Activated naive CD4-positive, alpha-beta T cell treated with anti-CD3 and anti-CD28 coated beads for 36 hours (primary cell): ENCODE results near the gene DOCK1. TPM values are rescaled to one million over a fixed set of nuclear protein-coding genes. Genes with fewer than 3 reads are reported as not detected.

Experiments
- CTCF ChIA-PET: fragments of 350-600 bp; sonication (Branson Sonifier 250); formaldehyde crosslinking; loops from one replicate; lab custom pipeline; 2021; ENCODE audit warnings: antibody characterized with exemption; lab: Charles Lee
- DNase-seq: peaks from one replicate; pipeline ENCODE4 v3.0.0-alpha.2; 2020
- H3K27ac Mint-ChIP-seq: one replicate; pipeline ENCODE4 v1.8.0; 2021; ENCODE audit warnings: mild to moderate bottlenecking, mixed read lengths
- H3K27me3 Mint-ChIP-seq: one replicate; pipeline ENCODE4 v1.8.0; 2021; ENCODE audit warnings: low read depth, mixed read lengths
- H3K36me3 Mint-ChIP-seq: one replicate; pipeline ENCODE4 v1.8.0; 2021; ENCODE audit warnings: low read depth, mixed read lengths
- H3K4me1 Mint-ChIP-seq: one replicate; pipeline ENCODE4 v1.8.0; 2021; ENCODE audit warnings: low read depth, mixed read lengths
- H3K4me3 Mint-ChIP-seq: one replicate; pipeline ENCODE4 v1.8.0; 2021; ENCODE audit warnings: mild to moderate bottlenecking, moderate library complexity, mixed read lengths
- H3K9me3 Mint-ChIP-seq: one replicate; pipeline ENCODE4 v1.8.0; 2021; ENCODE audit warnings: mixed read lengths
- intact Hi-C: fragments of 100-400 bp; cut with micrococcal nuclease; formaldehyde crosslinking; loops from one replicate; pipeline ENCODE4 v1.15.1; 2023
- total RNA-seq, 2 experiments: library from RNA; stranded (reverse); gene quantifications; one replicate each; pipeline ENCODE4 v1.2.3, GENCODE V29; 2021

DOCK1 gene
- total RNA-seq, 2 experiments from 2014 or later, result 0.49 to 0.72 TPM

GRCh38 chr10:126948355-126949160 lies 43.3 kb downstream of the DOCK1 start:
- Mint-ChIP-seq H3K4me3 (no peak overlapping the region), H3K4me1 (no peaks in the 10 kb centered on the region), H3K9me3 (no peaks in the 10 kb centered on the region), H3K27me3 (no peaks in the 10 kb centered on the region), H3K27ac (no peak overlapping the region), H3K36me3 (no peaks in the 10 kb centered on the region)
- CTCF ChIA-PET, result no interaction called here
- intact Hi-C loops, result no loop called here
- no peak for DNase-seq

DNA sequence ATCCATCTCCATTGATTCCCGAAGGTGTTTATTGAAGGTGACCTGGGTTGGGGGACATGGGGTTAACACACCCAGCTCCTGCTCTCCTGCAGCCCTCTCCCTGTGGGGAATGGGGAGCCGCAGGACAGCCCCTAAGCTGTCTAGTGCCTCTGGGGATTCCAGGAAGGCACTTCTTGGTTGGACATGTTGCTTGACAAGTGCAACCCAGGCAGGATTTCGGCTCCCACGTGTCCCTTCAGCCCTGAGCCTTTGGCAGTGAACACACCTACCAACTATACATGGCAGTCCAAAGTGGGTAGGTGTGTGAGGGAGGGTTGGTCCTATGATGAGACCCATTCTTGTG lies 43.9 kb downstream of the DOCK1 start:
- Mint-ChIP-seq H3K27me3 (no peaks in the 10 kb centered on the region), H3K36me3 (no peaks in the 10 kb centered on the region), H3K4me1 (no peaks in the 10 kb centered on the region), H3K27ac (no peak overlapping the region), H3K4me3 (no peak overlapping the region), H3K9me3 (no peaks in the 10 kb centered on the region)
- CTCF ChIA-PET, result no interaction called here
- intact Hi-C loops, result no loop called here
- DNase-seq, result no peak

DNA sequence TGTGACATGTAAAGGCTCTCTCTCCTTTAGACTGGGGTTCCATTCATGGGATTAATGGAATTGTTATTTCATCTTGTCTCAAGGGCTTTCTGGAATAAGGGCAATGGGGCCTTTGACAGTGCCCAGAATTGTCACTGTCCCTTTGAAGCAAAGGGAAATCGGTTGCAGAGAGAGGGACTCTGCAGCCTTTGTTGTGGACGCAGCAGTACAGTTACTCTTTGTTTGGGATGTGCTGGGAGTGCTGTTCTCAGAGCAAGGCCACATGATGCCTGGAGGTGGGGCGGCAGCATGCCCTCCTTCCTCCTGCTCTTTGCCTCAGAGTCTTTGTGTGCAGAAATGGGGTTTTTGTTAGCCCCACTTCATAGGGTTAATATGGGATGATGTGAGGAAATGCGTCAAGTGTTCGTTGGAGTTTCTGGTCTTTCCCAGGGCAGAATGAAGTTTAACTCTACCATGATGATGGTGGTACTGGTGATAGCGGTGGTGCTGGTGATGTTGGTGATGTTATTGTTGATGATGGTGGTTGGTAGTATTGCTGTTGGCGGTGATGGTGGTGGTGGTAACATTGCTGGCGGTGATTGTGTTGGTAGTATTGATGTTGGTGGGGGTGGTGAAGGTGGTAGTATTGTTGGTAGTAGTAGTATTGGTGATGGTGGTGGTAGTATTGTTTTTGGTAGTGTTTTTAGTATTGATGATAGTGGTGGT lies 45.3 kb downstream of the DOCK1 start:
- CTCF ChIA-PET, result no interaction called here
- no peaks in the 10 kb centered on the region for H3K9me3 Mint-ChIP-seq

DNA sequence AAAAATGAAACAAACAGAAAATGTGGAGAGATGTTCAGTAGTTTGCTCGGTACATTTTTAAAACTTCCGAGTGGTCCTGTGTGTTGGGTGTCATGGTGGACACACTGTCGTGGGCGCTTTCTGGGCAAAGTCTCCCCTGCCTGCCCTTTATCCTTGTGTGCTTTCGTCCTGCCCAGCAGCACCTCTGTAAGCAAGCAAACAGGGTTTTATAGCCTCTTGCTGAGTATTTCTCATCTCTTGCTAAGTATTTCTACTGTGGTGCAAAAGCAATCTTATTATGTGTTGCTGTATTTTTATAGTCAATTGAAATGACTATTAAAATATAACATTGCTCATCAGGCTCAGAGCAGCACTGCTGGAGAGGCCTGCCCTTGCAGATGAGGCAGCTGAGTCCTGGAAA lies 48.7 kb downstream of the DOCK1 start:
- intact Hi-C loops, result no loop called here

More for the DNA sequence above, 45.3 kb downstream of the DOCK1 start:
- Mint-ChIP-seq H3K4me3 (no peak overlapping the region), H3K4me1 (no peaks in the 10 kb centered on the region), H3K27me3 (no peaks in the 10 kb centered on the region), H3K27ac (no peak overlapping the region), H3K36me3 (no peaks in the 10 kb centered on the region)
- DNase-seq, result no peak
- intact Hi-C loops, result no loop called here

DNA sequence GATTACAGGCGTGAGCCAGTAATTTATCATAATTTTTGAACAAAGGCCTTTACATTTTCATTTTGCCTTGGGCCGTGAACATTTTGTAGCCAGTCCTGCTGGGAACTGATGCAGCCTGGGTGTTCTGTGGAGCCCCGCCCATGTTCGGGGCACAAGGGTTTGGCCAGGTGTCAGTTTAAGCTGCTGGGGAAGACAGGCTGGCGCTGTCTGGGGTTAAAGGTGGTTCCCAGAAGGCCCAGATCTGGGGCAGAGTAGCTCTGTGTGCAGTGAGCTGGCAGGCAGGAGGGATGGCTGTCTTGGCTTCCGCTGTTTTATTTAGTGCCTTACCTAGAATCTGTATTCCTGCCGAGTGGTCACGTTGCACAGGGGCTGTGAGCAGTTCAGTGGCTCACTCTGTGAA lies 50.2 kb downstream of the DOCK1 start:
- Mint-ChIP-seq H3K27ac (no peak overlapping the region), H3K27me3 (no peaks in the 10 kb centered on the region), H3K4me3 (no peak overlapping the region), H3K36me3 (no peaks in the 10 kb centered on the region), H3K4me1 (no peaks in the 10 kb centered on the region), H3K9me3 (no peaks in the 10 kb centered on the region)
- DNase-seq, result no peak
- CTCF ChIA-PET, result no interaction called here
- intact Hi-C loops, result no loop called here

More for the DNA sequence above, 48.7 kb downstream of the DOCK1 start:
- no peaks in the 10 kb centered on the region for H3K27me3 Mint-ChIP-seq
- no peaks in the 10 kb centered on the region for H3K36me3 Mint-ChIP-seq
- H3K9me3 Mint-ChIP-seq, result no peaks in the 10 kb centered on the region
- H3K27ac Mint-ChIP-seq, result no peak overlapping the region
- DNase-seq, result no peak
- no peak overlapping the region for H3K4me3 Mint-ChIP-seq
- CTCF ChIA-PET, result no interaction called here
- H3K4me1 Mint-ChIP-seq, result no peaks in the 10 kb centered on the region

GRCh38 chr10:126955934-126956711 lies 50.9 kb downstream of the DOCK1 start:
- Mint-ChIP-seq H3K4me1 (no peaks in the 10 kb centered on the region), H3K4me3 (no peak overlapping the region), H3K36me3 (no peaks in the 10 kb centered on the region), H3K27me3 (no peaks in the 10 kb centered on the region), H3K27ac (no peak overlapping the region), H3K9me3 (no peaks in the 10 kb centered on the region)
- DNase-seq, result no peak
- CTCF ChIA-PET, result no interaction called here
- intact Hi-C loops, result no loop called here

GRCh38 chr10:126956712-126957108 lies 51.5 kb downstream of the DOCK1 start:
- CTCF ChIA-PET, result no interaction called here
- no peaks in the 10 kb centered on the region for H3K4me1 Mint-ChIP-seq
- no peaks in the 10 kb centered on the region for H3K27me3 Mint-ChIP-seq
- no peak overlapping the region for H3K27ac Mint-ChIP-seq
- H3K4me3 Mint-ChIP-seq, result no peak overlapping the region
- H3K9me3 Mint-ChIP-seq, result no peaks in the 10 kb centered on the region
- DNase-seq, result no peak
- intact Hi-C loops, result no loop called here
- no peaks in the 10 kb centered on the region for H3K36me3 Mint-ChIP-seq

GRCh38 chr10:126957111-126957510 lies 51.9 kb downstream of the DOCK1 start:
- no peak for DNase-seq
- Mint-ChIP-seq H3K27ac (no peak overlapping the region), H3K27me3 (no peaks in the 10 kb centered on the region), H3K4me1 (no peaks in the 10 kb centered on the region), H3K4me3 (no peak overlapping the region), H3K9me3 (no peaks in the 10 kb centered on the region), H3K36me3 (no peaks in the 10 kb centered on the region)
- intact Hi-C loops, result no loop called here
- CTCF ChIA-PET, result no interaction called here

GRCh38 chr10:126959431-126959830 lies 54.2 kb downstream of the DOCK1 start:
- Mint-ChIP-seq H3K9me3 (no peaks in the 10 kb centered on the region), H3K36me3 (no peaks in the 10 kb centered on the region), H3K4me3 (no peak overlapping the region), H3K4me1 (no peaks in the 10 kb centered on the region), H3K27ac (no peak overlapping the region), H3K27me3 (no peaks in the 10 kb centered on the region)
- CTCF ChIA-PET, result no interaction called here
- intact Hi-C loops, result no loop called here
- no peak for DNase-seq

- no peaks in the 10 kb centered on the region for H3K36me3 Mint-ChIP-seq
- intact Hi-C loops, result no loop called here
- no peaks in the 10 kb centered on the region for H3K4me1 Mint-ChIP-seq
- H3K27me3 Mint-ChIP-seq, result no peaks in the 10 kb centered on the region
- no peaks in the 10 kb centered on the region for H3K9me3 Mint-ChIP-seq
- H3K4me3 Mint-ChIP-seq, result no peak overlapping the region
- CTCF ChIA-PET, result no interaction called here
- H3K27ac Mint-ChIP-seq, result no peak overlapping the region
- DNase-seq, result no peak
Observed at GRCh38 chr10:126959906-126960685, 54.9 kb downstream of the DOCK1 start.

GRCh38 chr10:126963354-126963753 lies 58.1 kb downstream of the DOCK1 start:
- H3K9me3 Mint-ChIP-seq, result no peaks in the 10 kb centered on the region
- H3K27ac Mint-ChIP-seq, result no peak overlapping the region
- no peak for DNase-seq
- no peaks in the 10 kb centered on the region for H3K27me3 Mint-ChIP-seq
- no peaks in the 10 kb centered on the region for H3K36me3 Mint-ChIP-seq
- no peak overlapping the region for H3K4me3 Mint-ChIP-seq
- intact Hi-C loops, result no loop called here
- CTCF ChIA-PET, result no interaction called here
- H3K4me1 Mint-ChIP-seq, result no peaks in the 10 kb centered on the region

DNA sequence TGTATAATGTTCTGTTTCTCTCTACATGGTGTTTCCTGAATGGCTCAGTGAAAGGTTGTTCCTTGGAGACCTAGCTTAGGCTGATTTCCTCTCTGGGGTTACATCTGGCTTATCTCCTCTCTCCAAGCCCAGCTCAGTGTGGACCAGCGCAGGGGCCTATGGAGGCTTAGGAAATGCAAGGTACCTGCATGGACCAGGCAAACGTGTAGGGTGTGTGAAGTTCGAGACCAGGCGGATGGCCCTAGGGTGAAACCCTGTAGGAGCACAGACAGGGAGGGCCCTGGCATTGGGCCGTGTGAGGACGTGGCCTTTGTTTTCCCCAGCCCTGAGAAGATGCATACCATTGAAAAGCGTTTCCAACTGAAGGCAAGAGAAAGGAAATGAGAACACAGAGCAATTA lies 59.0 kb downstream of the DOCK1 start:
- Mint-ChIP-seq H3K4me3 (no peak overlapping the region), H3K4me1 (no peaks in the 10 kb centered on the region), H3K36me3 (no peaks in the 10 kb centered on the region), H3K27me3 (no peaks in the 10 kb centered on the region), H3K9me3 (no peaks in the 10 kb centered on the region), H3K27ac (no peak overlapping the region)
- CTCF ChIA-PET, result no interaction called here
- intact Hi-C loops, result no loop called here
- DNase-seq, result no peak
